ENCODE data around the gene ELF5. TPM values are rescaled to one million over a fixed set of nuclear protein-coding genes. Genes with fewer than 3 reads are reported as not detected.

Gene ELF5
- total and polyA plus RNA-seq, 2 of the 8 experiments (the other 6 are each of a cell fraction or from before 2014, with no cell fraction given) = not detected

GRCh38 chr11:34488855-34489557, 24.6 kb downstream of the ELF5 start (continued):
- TF ChIP-seq PHF8 (conservative IDR thresholded peaks at IDR 0.05; ENCODE audit: low read depth, low read length) = no peak
- no peak for TF ChIP-seq ZNF274 (IDR thresholded peaks at IDR 0.05; ENCODE audit: borderline replicate concordance, extremely low read depth, low read length)
- no peak for TF ChIP-seq ATF2 (IDR thresholded peaks at IDR 0.05; ENCODE audit: low read length)
- TF ChIP-seq MAFK (IDR thresholded peaks at IDR 0.05; ENCODE audit: low read depth, low read length) = no peak
- no peak for TF ChIP-seq EZH2 (IDR thresholded peaks at IDR 0.05; ENCODE audit: low read depth, low read length, severe bottlenecking)
- no peak for TF ChIP-seq CHD1 (IDR thresholded peaks at IDR 0.05; ENCODE audit: low read depth, low read length)
- no peak for TF ChIP-seq SP2 (IDR thresholded peaks at IDR 0.05; ENCODE audit: low read length)
- no peak for TF ChIP-seq KDM5A (IDR thresholded peaks at IDR 0.05; ENCODE audit: low read length)
- no peak for TF ChIP-seq KDM4A (IDR thresholded peaks at IDR 0.05; ENCODE audit: low read depth, low read length, severe bottlenecking)

Measured in H1 (cell line).